ENCODE data around the gene ERICH2. TPM values are rescaled to one million over a fixed set of nuclear protein-coding genes. Genes with fewer than 3 reads are reported as not detected.

ERICH2 gene
- total and polyA plus RNA-seq, 2 donors (not counting 3 experiments of a cell fraction or from before 2014, with no cell fraction given) = not detected

DNA sequence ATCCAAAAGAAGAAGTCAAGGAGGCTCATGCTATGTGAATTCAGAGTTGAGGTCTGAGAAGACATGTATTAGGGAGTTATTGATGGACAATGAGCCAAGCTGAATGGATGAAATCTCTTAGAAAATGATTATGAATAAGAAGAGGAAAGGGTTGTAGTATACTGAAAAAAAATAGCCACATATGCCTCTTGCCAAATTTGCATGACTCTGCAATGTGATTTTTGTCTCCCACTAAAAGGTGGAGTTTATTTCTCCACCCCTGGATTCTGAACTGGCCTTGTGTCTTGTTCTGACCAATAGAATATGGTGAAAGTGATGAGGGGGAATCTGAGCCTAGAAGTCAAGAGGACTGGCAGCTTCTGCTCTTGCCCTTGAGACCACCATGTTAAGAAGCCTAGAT, 8.6 kb upstream of the ERICH2 start:
- no peak for DNase-seq (ENCODE audit: low read depth, low spot score)
- intact Hi-C loops (cut with micrococcal nuclease) = no loop called here

DNA sequence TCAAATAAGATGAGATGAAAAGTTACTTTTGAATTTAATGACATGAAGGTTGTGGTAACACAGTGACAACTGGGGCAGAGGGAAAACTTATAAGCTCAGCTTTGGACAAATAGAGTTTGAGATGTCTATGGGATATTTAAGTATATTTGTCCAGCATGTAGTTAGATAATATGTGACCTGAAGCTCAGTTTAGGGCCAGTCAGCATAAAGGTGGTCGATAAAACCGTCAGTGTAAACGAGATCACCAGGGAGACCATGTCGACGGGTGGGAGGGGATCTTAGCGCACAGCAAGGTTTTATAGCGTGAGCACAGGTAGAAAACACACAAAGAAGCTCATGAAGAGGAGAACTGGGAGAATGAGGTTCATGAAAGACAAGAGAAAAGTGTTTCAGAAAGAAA, 7.4 kb upstream of the ERICH2 start:
- no peaks in the 10 kb centered on the region for H3K79me2 ChIP-seq (ENCODE audit: control insufficient read depth, insufficient read depth, low read length)
- ChIA-PET CTCF (interaction anchor here (0.6 to 1.3 kb wide), 3 partner anchors 10 to 47 kb away, joined by 3 to 4 read pairs (median 3); no protein-coding TSS in a partner anchor), POLR2A (no interaction called here)
- H3K9ac ChIP-seq (replicated peaks; ENCODE audit: extremely low read depth, insufficient read depth, low read length) = no peak overlapping the region
- H3K9me3 ChIP-seq (replicated peaks; ENCODE audit: control insufficient read depth, insufficient read depth, low read length) = no peaks in the 10 kb centered on the region
- no peak for FAIRE-seq
- H3K4me1 ChIP-seq (ENCODE audit: control insufficient read depth, extremely low read depth, insufficient read depth, low read length) = no peaks in the 10 kb centered on the region
- no peaks in the 10 kb centered on the region for H4K20me1 ChIP-seq (replicated peaks; ENCODE audit: control insufficient read depth, extremely low read depth, insufficient read depth, low read length)
- no peaks in the 10 kb centered on the region for H3K9me1 ChIP-seq (replicated peaks; ENCODE audit: control insufficient read depth, extremely low read depth, insufficient read depth, low read length)
- no peak for DNase-seq (ENCODE audit: low read depth, low spot score)
- no peaks in the 10 kb centered on the region for H3K36me3 ChIP-seq (ENCODE audit: control insufficient read depth in 2 of 2, extremely low read depth in 1 of 2, insufficient read depth in 2 of 2, low read length in 2 of 2)
- intact Hi-C loops (cut with micrococcal nuclease) (no loop called here), dilution Hi-C loops (cut with MboI; ENCODE audit: extremely low pct_ligation_motif_present, low sequenced_read_pairs) (no loop called here)
- no peak overlapping the region for H3K4me2 ChIP-seq (ENCODE audit: insufficient read depth, low read length)
- BruUV-seq (replicated peaks) = no TSS peak
- H3K27me3 ChIP-seq (ENCODE audit: control insufficient read depth in 2 of 2, insufficient read depth in 2 of 2, low read length in 2 of 2) = peaks cover 0 to 11% of the 10 kb centered on the region in 2 experiments
- TF ChIP-seq, protein P1, sequence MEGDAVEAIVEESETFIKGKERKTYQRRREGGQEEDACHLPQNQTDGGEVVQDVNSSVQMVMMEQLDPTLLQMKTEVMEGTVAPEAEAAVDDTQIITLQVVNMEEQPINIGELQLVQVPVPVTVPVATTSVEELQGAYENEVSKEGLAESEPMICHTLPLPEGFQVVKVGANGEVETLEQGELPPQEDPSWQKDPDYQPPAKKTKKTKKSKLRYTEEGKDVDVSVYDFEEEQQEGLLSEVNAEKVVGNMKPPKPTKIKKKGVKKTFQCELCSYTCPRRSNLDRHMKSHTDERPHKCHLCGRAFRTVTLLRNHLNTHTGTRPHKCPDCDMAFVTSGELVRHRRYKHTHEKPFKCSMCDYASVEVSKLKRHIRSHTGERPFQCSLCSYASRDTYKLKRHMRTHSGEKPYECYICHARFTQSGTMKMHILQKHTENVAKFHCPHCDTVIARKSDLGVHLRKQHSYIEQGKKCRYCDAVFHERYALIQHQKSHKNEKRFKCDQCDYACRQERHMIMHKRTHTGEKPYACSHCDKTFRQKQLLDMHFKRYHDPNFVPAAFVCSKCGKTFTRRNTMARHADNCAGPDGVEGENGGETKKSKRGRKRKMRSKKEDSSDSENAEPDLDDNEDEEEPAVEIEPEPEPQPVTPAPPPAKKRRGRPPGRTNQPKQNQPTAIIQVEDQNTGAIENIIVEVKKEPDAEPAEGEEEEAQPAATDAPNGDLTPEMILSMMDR (IDR thresholded peaks at IDR 0.05; ENCODE audit: extremely low read depth in 1 of 2, insufficient read depth in 1 of 2, low read depth in 1 of 2, low read length in 2 of 2) = no peak
- TF ChIP-seq, protein P2, sequence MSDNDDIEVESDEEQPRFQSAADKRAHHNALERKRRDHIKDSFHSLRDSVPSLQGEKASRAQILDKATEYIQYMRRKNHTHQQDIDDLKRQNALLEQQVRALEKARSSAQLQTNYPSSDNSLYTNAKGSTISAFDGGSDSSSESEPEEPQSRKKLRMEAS (IDR thresholded peaks at IDR 0.05; ENCODE audit: insufficient read depth, insufficient read length) = no peak
- TF ChIP-seq MYC (IDR thresholded peaks at IDR 0.05; ENCODE audit: low read depth, low read length) (no peak), FOS (IDR thresholded peaks at IDR 0.05; ENCODE audit: borderline replicate concordance, insufficient read depth, low read length) (no peak), POLR2A (IDR thresholded peaks at IDR 0.05; ENCODE audit: low read depth, low read length) (no peak), POLR2AphosphoS5 (IDR thresholded peaks at IDR 0.05; ENCODE audit: insufficient read depth, low read depth, low read length) (no peak)
- no peak overlapping the region for H2AFZ ChIP-seq (ENCODE audit: low read depth, low read length)
- H3K4me3 ChIP-seq (replicated peaks in 1 of 3; ENCODE audit: insufficient read depth in 1 of 3, low read depth in 1 of 3, low read length in 3 of 3) = no peak overlapping the region
- H3K27ac ChIP-seq (ENCODE audit: insufficient read depth, low read depth, low read length) = no peak overlapping the region

More for the DNA sequence above, 8.6 kb upstream of the ERICH2 start:
- no peak overlapping the region for H3K4me3 ChIP-seq (replicated peaks in 1 of 3; ENCODE audit: insufficient read depth in 1 of 3, low read depth in 1 of 3, low read length in 3 of 3)
- H3K27ac ChIP-seq (ENCODE audit: insufficient read depth, low read depth, low read length) = no peak overlapping the region
- FAIRE-seq = no peak
- H3K9me3 ChIP-seq (replicated peaks; ENCODE audit: control insufficient read depth, insufficient read depth, low read length) = no peaks in the 10 kb centered on the region
- H3K36me3 ChIP-seq (ENCODE audit: control insufficient read depth in 2 of 2, extremely low read depth in 1 of 2, insufficient read depth in 2 of 2, low read length in 2 of 2) = no peaks in the 10 kb centered on the region
- dilution Hi-C loops (cut with MboI; ENCODE audit: extremely low pct_ligation_motif_present, low sequenced_read_pairs) = no loop called here
- no peak overlapping the region for H3K9ac ChIP-seq (replicated peaks; ENCODE audit: extremely low read depth, insufficient read depth, low read length)
- no peak overlapping the region for H3K4me2 ChIP-seq (ENCODE audit: insufficient read depth, low read length)
- H3K9me1 ChIP-seq (replicated peaks; ENCODE audit: control insufficient read depth, extremely low read depth, insufficient read depth, low read length) = no peaks in the 10 kb centered on the region
- H3K79me2 ChIP-seq (ENCODE audit: control insufficient read depth, insufficient read depth, low read length) = no peaks in the 10 kb centered on the region
- no TSS peak for BruUV-seq (replicated peaks)
- H2AFZ ChIP-seq (ENCODE audit: low read depth, low read length) = no peak overlapping the region
- CTCF ChIA-PET = no interaction called here
- no peaks in the 10 kb centered on the region for H3K4me1 ChIP-seq (ENCODE audit: control insufficient read depth, extremely low read depth, insufficient read depth, low read length)
- TF ChIP-seq, protein P2 (IDR thresholded peaks at IDR 0.05; ENCODE audit: insufficient read depth, insufficient read length) = no peak
- no peak for TF ChIP-seq POLR2A (IDR thresholded peaks at IDR 0.05; ENCODE audit: low read depth, low read length)
- TF ChIP-seq GATA2 (IDR thresholded peaks at IDR 0.05; ENCODE audit: insufficient read depth, insufficient read length, low read depth, low read length) = no peak
- no peak for TF ChIP-seq JUN (IDR thresholded peaks at IDR 0.05; ENCODE audit: borderline replicate concordance, insufficient read depth, insufficient read length, low read depth)
- peaks cover 0 to 7% of the 10 kb centered on the region in 2 experiments for H3K27me3 ChIP-seq (ENCODE audit: control insufficient read depth in 2 of 2, insufficient read depth in 2 of 2, low read length in 2 of 2)
- POLR2A ChIA-PET = no interaction called here
- H4K20me1 ChIP-seq (replicated peaks; ENCODE audit: control insufficient read depth, extremely low read depth, insufficient read depth, low read length) = no peaks in the 10 kb centered on the region
